ENCODE data around the gene TSPAN1. TPM values are rescaled to one million over a fixed set of nuclear protein-coding genes. Genes with fewer than 3 reads are reported as not detected.
"Not testable (repeated sequence)": the region's sequence is repeated elsewhere in the genome, so short reads cannot be mapped to it uniquely, and the experiment has no call there.

Gene TSPAN1
- polyA plus RNA-seq, 12 donors, result 0.48 to 30.1 (median 0.80) TPM; not detected in 1

DNA sequence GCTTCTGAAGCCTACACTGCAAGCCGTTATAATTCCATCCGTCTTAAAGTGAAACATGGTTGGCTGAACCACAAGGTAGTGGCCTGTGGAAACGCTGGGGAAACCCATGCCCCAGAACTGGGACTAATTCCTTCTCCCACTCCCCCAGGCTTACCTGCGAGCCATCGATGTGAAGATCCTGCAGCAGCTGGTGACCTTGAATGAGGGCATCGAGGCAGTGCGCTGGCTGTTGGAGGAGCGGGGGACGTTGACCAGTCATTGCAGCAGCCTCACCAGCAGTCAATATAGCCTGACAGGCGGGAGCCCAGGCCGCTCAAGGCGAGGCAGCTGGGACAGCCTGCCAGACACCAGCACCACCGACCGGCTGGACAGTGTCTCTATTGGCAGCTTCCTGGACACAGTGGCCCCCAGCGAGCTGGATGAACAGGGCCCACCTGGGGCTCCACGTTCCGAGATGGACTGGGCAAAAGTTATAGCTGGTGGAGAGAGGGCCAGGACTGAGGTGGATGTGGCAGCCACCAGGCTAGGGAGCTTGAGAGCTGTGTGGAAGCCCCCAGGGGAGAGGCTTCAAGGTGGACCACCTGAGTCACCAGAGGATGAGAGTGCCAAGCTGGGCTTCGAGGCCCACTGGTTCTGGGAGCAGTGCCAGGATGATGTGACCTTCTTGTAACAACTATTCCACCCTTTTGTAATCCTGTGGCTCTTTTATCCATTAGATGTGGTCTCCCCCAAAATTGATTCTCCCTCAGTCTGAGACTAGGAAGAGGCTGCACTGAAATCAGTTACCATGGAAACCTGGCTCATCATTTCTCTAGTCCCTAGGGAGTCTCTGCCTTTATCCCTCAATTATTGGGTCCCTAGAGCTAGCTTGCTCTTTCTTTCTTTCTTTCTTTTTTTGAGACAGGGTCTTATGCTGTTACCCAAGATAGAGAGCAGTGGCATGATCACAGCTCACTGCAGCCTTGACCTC lies 44.9 kb downstream of the TSPAN1 start:
- DNase-seq, result no peak

DNA sequence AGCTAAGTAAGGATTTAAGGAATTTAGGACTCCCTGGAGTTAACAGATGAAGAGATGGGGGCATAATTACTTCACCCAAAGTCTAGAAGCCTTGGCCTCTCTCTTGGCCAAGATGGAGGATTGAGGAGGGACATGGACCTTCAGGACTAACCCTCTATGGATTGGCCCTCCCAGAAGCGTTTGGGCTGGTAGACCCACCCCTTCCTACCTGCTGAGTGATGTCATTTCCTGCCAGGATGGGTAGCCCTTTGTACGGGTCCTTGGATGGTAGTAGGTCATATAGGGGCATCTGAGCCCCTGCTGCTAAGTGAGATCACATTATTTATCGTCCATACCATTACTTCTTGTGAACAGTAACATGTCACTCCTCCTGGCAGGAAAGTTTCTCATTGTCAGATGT lies 45.9 kb downstream of the TSPAN1 start:
- no peak for DNase-seq

- no peak for DNase-seq
Measured at GRCh38 chr1:46221749-46222148, 46.9 kb downstream of the TSPAN1 start.

DNA sequence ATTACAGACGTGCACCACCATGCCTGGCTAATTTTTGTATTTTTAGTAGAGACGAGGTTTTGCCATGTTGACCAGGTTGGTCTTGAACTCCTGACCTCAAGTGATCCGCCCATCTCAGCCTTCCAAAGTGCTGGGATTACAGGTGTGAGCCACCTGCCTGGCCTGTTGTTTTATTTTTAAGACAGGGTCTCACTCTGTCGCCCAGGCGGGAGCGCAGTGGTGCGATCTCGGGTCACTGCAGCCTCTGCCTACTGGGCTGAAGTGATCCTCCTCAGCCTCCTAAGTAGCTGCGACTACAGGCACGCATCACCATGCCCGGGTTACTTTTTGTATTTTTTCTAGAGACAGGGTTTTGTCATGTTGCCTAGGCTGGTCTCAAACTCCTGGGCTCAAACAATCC lies 48.2 kb downstream of the TSPAN1 start:
- DNase-seq, result not testable (repeated sequence)

GRCh38 chr1:46223472-46223943 lies 48.6 kb downstream of the TSPAN1 start:
- peak; percentile 63 for DNase-seq

GRCh38 chr1:46224966-46225365 lies 50.1 kb downstream of the TSPAN1 start:
- DNase-seq, result no peak

DNA sequence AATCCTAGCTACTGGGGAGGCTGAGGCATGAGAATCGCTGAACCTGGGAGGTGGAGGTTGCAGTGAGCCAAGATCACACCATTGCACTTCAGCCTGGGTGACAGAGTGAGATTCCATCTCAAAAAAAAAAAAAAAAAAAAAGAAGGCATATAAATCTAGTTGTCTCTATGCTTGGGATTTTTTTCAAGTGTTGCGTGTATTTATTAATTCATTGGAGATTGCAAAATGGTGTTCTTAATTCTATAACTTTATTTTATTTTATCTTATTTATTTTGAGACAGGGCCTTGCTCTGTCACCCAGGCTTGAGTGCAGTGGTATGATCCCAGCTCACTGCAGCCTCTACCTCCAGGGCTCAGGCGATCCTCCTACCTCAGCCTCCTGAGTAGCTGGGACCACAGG lies 56.3 kb downstream of the TSPAN1 start:
- DNase-seq, result not testable (repeated sequence)

Other genes with a start within 250 kb of the TSPAN1 start
- 10 to 100 TPM in 11 of 12 donors, not detected in 1; 13.2 to 19.9 (median 17.4) TPM for gene PIK3R3, start 42.5 kb upstream of the TSPAN1 start, polyA plus RNA-seq (ENCODE audit: insufficient read length in 12 of 12)
- not detected for gene P3R3URF, start 1.4 kb downstream of the TSPAN1 start, polyA plus RNA-seq (ENCODE audit: insufficient read length in 12 of 12)
- gene POMGNT1, start 23.3 kb downstream of the TSPAN1 start, polyA plus RNA-seq (ENCODE audit: insufficient read length in 12 of 12), result 10 to 100 TPM in 11 of 12 donors, not detected in 1; 44.8 to 64.6 (median 48.3) TPM
- gene LURAP1, start 28.2 kb downstream of the TSPAN1 start, polyA plus RNA-seq (ENCODE audit: insufficient read length in 12 of 12), result 1 to 10 TPM in 9 of 12 donors, under 1 TPM in 1, not detected in 2; 0.94 to 1.8 (median 1.2) TPM
- gene RAD54L, start 72.7 kb downstream of the TSPAN1 start, polyA plus RNA-seq (ENCODE audit: insufficient read length in 12 of 12), result 1 to 10 TPM in 10 of 12 donors, not detected in 2; 3.7 to 8.7 (median 6.5) TPM
- 10 to 100 TPM in 11 of 12 donors, not detected in 1; 44.1 to 62.3 (median 57.2) TPM for gene LRRC41, start 128.5 kb downstream of the TSPAN1 start, polyA plus RNA-seq (ENCODE audit: insufficient read length in 12 of 12)
- gene UQCRH, start 128.6 kb downstream of the TSPAN1 start, polyA plus RNA-seq (ENCODE audit: insufficient read length in 12 of 12), result 100 to 1,000 TPM in 11 of 12 donors, not detected in 1; 227 to 307 (median 272) TPM
- gene NSUN4, start 165.7 kb downstream of the TSPAN1 start, polyA plus RNA-seq (ENCODE audit: insufficient read length in 12 of 12), result 10 to 100 TPM in 11 of 12 donors, not detected in 1; 13.8 to 16.1 (median 14.5) TPM
- gene FAAH, start 219.2 kb downstream of the TSPAN1 start, polyA plus RNA-seq (ENCODE audit: insufficient read length in 12 of 12), result 10 to 100 TPM in 11 of 12 donors, not detected in 1; 10.8 to 25.8 (median 17.5) TPM